Tibial nerve (tissue), 4 donors: ENCODE measurements around the gene SLC25A33. TPM values are rescaled to one million over a fixed set of nuclear protein-coding genes. Genes with fewer than 3 reads are reported as not detected.

Experiments used
- DNase-seq, 2 donors: peaks; one replicate each; pipeline ENCODE4 v3.0.0-alpha.2; 2019; ENCODE audit warnings: low spot score in 2 of 2
- H3K27ac ChIP-seq, 4 donors: fragments of 200-600 bp; sonication (generic) in 3 of 4; one replicate each; pipeline ENCODE4 v1.5.1; 2017 to 2019; ENCODE audit warnings: mild to moderate bottlenecking in 1 of 4
- H3K27me3 ChIP-seq, 2 donors: fragments of 200-600 bp; sonication (generic) in 1 of 2; one replicate each; pipeline versions ENCODE4 v1.5.1 to v1.6.0; 2017 to 2019
- H3K36me3 ChIP-seq, 3 donors: fragments of 200-600 bp; sonication (generic); one replicate each; pipeline ENCODE4 v1.5.1; 2018 to 2019
- H3K4me1 ChIP-seq, 4 donors: fragments of 200-600 bp; sonication (generic) in 3 of 4; one replicate each; pipeline ENCODE4 v1.5.1; 2017 to 2019
- H3K4me3 ChIP-seq, 4 donors: fragments of 200-600 bp; sonication (generic) in 3 of 4; one replicate each; pipeline ENCODE4 v1.5.1; 2017 to 2019; ENCODE audit warnings: mild to moderate bottlenecking in 1 of 4, moderate library complexity in 1 of 4
- H3K9me3 ChIP-seq, 4 donors: fragments of 200-600 bp; sonication (generic) in 3 of 4; one replicate each; pipeline ENCODE4 v1.5.1; 2017 to 2019
- CTCF ChIP-seq, 5 experiments: fragments of 200-600 bp in 3 of 5; fragments of 450-650 bp in 2 of 5; sonication (generic) in 3 of 5; IDR thresholded peaks; one replicate each; pipeline ENCODE4 v1.5.1; 2016 to 2019; ENCODE audit warnings: antibody characterized with exemption in 5 of 5, mild to moderate bottlenecking in 3 of 5, moderate library complexity in 2 of 5
- EP300 ChIP-seq, 2 donors: sonication (generic); formaldehyde crosslinking; IDR thresholded peaks; one replicate each; pipeline ENCODE4 v1.6.1; 2017; ENCODE audit warnings: antibody characterized with exemption in 2 of 2, mild to moderate bottlenecking in 1 of 2
- POLR2A ChIP-seq, 2 donors: fragments of 450-650 bp; IDR thresholded peaks; one replicate each; pipeline ENCODE4 v1.6.1; 2017; ENCODE audit warnings: antibody characterized with exemption in 2 of 2, mild to moderate bottlenecking in 2 of 2, moderate library complexity in 2 of 2
- WGBS, 2 donors: methylation state at CpG; one replicate each; pipeline ENCODE4 v1.1.5; 2018; 5-methylcytosine and 5-hydroxymethylcytosine counted together
- total RNA-seq, 4 donors: library from RNA; depleted of rRNA; stranded (reverse); fragments of >200 nt; gene quantifications; one replicate each; pipeline ENCODE4 v1.1.0, GENCODE V29; 2016

The SLC25A33 gene
- total RNA-seq, 4 donors from 2014 or later, result 5.4 to 10.2 (median 6.8) TPM

- TF ChIP-seq POLR2A (IDR thresholded peaks at IDR 0.05), result no peak
- no peak for TF ChIP-seq CTCF (IDR thresholded peaks at IDR 0.05)
- no peak for TF ChIP-seq EP300 (IDR thresholded peaks at IDR 0.05)
- Histone ChIP-seq H3K27ac (no peak overlapping the region), H3K36me3 (no peaks in the 10 kb centered on the region), H3K27me3 (peaks cover 0 to 12% of the 10 kb centered on the region in 2 donors), H3K4me1 (peaks cover 0 to 11% (median 3%) of the 10 kb centered on the region in 4 donors), H3K4me3 (no peak overlapping the region), H3K9me3 (no peaks in the 10 kb centered on the region)
- no peak for DNase-seq
- 87 to 88% methylated on average over 8 of the region's 8 CpGs for WGBS, 2 donors
Observed at GRCh38 chr1:9495854-9496374, 43.4 kb upstream of the SLC25A33 start.

DNA sequence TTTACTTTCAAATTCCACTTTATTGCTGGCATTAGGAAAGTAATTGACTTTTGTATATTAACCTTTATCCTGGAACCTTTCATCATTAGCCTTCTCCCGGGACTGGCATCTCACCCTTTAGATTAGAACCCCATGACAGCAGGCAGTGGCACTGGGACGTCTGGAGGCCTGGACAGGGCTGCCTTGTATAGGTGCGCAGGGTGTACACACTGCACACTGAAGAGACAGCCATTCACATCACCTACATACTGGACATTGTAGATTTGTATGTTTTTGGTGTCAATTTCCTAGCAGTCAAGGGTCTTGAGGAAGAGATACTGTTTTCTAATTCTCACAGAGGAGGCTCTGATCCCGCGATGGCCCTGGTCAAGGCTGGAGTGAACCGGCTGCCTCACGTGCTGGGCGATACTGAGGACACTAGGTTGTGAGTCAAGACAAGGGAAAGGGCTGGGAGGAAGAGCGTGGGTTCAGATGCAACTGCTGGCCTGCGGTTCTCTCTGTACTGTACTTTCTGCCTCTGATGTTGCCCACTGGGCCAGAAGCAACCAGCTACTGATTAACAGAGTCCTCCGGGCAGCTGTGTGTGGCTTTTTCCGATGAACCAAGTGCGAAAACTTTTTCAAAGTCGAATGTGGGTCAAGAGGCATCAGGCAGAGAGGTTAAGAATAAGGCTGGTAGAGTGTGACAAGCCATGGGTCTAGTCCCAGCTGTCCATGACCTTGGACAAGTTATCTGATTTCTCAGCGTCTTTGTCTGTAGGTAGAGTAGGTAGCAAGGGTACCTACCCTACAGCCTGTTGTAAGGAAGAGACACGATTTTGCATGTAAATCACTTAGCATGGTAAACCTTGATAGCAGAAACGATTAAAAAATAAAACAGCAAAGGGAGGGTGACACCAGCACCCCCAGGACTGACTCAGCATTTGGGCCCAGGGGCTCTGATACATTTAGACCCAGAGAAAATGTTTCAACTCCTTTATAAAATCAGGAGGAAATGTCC is 38.2 kb upstream of the SLC25A33 start:
- Histone ChIP-seq H3K4me3 (no peak overlapping the region), H3K27me3 (no peaks in the 10 kb centered on the region), H3K4me1 (no peaks in the 10 kb centered on the region), H3K9me3 (no peaks in the 10 kb centered on the region), H3K27ac (no peak overlapping the region), H3K36me3 (no peaks in the 10 kb centered on the region)
- TF ChIP-seq POLR2A (IDR thresholded peaks at IDR 0.05), result no peak
- TF ChIP-seq EP300 (IDR thresholded peaks at IDR 0.05), result no peak
- TF ChIP-seq CTCF (IDR thresholded peaks at IDR 0.05), result no peak
- WGBS, 2 donors, result 85 to 87% methylated on average over 17 of the region's 17 CpGs
- no peak for DNase-seq

DNA sequence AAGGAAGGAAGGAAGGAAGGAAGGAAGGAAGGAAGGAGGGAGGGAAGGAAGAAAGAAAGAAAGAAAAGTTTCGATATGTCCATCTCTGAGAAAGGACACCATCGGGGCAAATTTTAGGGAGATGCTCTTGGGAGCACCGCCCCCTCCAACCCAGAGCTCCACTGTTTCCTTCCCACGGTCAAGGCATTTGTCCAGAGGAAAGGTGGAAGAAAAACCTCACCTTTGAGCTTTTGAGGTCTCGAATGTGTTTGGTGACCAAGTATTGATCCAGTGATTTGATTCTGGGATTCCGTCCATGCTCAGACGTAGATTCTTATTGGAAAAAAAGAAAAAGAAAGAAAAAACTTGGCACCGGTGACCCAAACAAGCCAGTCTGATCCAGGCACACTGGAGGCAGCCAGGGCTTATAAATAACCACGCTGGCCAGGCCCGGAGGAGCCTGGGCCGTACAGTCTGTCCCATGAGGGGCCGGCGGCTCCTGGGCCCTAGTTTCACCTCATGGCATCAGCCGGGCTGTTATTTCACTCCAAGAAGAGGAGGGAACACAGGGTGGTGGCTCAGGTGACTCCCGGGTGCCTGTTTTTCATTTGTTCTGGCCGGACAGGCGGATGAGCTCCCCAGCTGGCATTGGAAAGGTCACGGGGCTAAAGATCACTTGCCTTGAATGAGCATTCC is 36.1 kb upstream of the SLC25A33 start:
- DNase-seq, result no peak
- no peaks in the 10 kb centered on the region for H3K4me1 ChIP-seq
- no peak overlapping the region for H3K27ac ChIP-seq
- 67 to 69% methylated on average over 18 of the region's 18 CpGs for WGBS, 2 donors
- H3K36me3 ChIP-seq, result no peaks in the 10 kb centered on the region
- H3K4me3 ChIP-seq, result no peak overlapping the region
- H3K27me3 ChIP-seq, result no peaks in the 10 kb centered on the region
- H3K9me3 ChIP-seq, result no peaks in the 10 kb centered on the region
- no peak for TF ChIP-seq POLR2A (IDR thresholded peaks at IDR 0.05)
- no peak for TF ChIP-seq EP300 (IDR thresholded peaks at IDR 0.05)
- TF ChIP-seq CTCF (IDR thresholded peaks at IDR 0.05), result no peak

DNA sequence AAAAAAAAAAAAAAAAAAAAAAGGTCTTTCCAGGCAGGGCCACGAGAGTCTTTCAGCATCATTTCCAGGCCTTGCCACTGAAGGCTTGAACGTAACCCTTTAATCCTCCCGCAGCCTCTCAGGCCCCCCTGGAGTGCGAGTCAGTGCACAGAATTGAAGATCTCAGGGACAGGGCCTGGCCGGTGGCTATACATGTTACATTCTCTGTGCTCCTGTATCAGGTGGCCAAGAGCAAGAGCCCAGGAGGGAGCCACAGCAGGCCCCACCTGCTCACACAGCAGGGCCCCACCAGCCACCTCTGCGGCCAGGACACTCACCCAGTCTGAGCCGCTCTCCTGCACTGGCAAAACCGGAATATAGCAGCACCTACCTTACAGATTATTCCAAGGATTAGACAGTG is 34.1 kb upstream of the SLC25A33 start:
- WGBS, 2 donors, result 77 to 84% methylated on average over 8 of the region's 8 CpGs
- no peaks in the 10 kb centered on the region for H3K27me3 ChIP-seq

GRCh38 chr1:9506901-9507300 is 32.4 kb upstream of the SLC25A33 start:
- no peaks in the 10 kb centered on the region for H3K27me3 ChIP-seq
- no peak for DNase-seq
- no peaks in the 10 kb centered on the region for H3K9me3 ChIP-seq
- H3K4me1 ChIP-seq, result no peaks in the 10 kb centered on the region
- 78 to 84% methylated on average over 8 of the region's 8 CpGs for WGBS, 2 donors
- no peaks in the 10 kb centered on the region for H3K36me3 ChIP-seq
- no peak overlapping the region for H3K27ac ChIP-seq
- no peak overlapping the region for H3K4me3 ChIP-seq
- TF ChIP-seq CTCF (IDR thresholded peaks at IDR 0.05) (no peak), POLR2A (IDR thresholded peaks at IDR 0.05) (no peak), EP300 (IDR thresholded peaks at IDR 0.05) (no peak)

More for the DNA sequence above, 34.1 kb upstream of the SLC25A33 start:
- no peaks in the 10 kb centered on the region for H3K36me3 ChIP-seq
- no peaks in the 10 kb centered on the region for H3K4me1 ChIP-seq
- no peak overlapping the region for H3K4me3 ChIP-seq
- no peaks in the 10 kb centered on the region for H3K9me3 ChIP-seq
- no peak for TF ChIP-seq POLR2A (IDR thresholded peaks at IDR 0.05)
- no peak for TF ChIP-seq EP300 (IDR thresholded peaks at IDR 0.05)
- no peak for DNase-seq
- H3K27ac ChIP-seq, result no peak overlapping the region
